ENCODE results near the gene GGACT. TPM values are rescaled to one million over a fixed set of nuclear protein-coding genes. Genes with fewer than 3 reads are reported as not detected.

GGACT gene
- total and polyA plus RNA-seq, 2 experiments from 2014 or later = 0.24 to 1.0 TPM

GRCh38 chr13:100528353-100528752 is 60.2 kb downstream of the GGACT start:
- no peak overlapping the region for H3K4me3 ChIP-seq
- TF ChIP-seq ZNF114 (CRISPR knock-in tag; IDR thresholded peaks at IDR 0.05) (no peak), REST (IDR thresholded peaks at IDR 0.05; ENCODE audit: unreplicated experiment) (no peak), POLR2AphosphoS5 (IDR thresholded peaks at IDR 0.05; ENCODE audit: low read depth) (no peak), NANOG (IDR thresholded peaks at IDR 0.05; ENCODE audit: borderline replicate concordance) (no peak), CTCF (conservative IDR thresholded peaks at IDR 0.05; ENCODE audit: low read depth in 2 of 2) (no peak), ETS1 (IDR thresholded peaks at IDR 0.05) (no peak), CREB1 (CRISPR knock-in tag; IDR thresholded peaks at IDR 0.05; ENCODE audit: low read depth) (no peak), JUNB (IDR thresholded peaks at IDR 0.05; ENCODE audit: unreplicated experiment) (no peak), ZNF331 (CRISPR knock-in tag; IDR thresholded peaks at IDR 0.05; ENCODE audit: low read depth) (no peak), ZNF462 (CRISPR knock-in tag; IDR thresholded peaks at IDR 0.05) (no peak), EZH2 (IDR thresholded peaks at IDR 0.05; ENCODE audit: low read depth, unreplicated experiment) (no peak), STAT1 (IDR thresholded peaks at IDR 0.05; ENCODE audit: unreplicated experiment) (no peak), EZH2phosphoT487 (IDR thresholded peaks at IDR 0.05; ENCODE audit: unreplicated experiment) (no peak)
- Mint-ChIP-seq H3K9me3 (no peaks in the 10 kb centered on the region; the same call in 2 of the 3 replicates), H3K27ac (no peak overlapping the region), H3K4me3 (no peak overlapping the region), H3K36me3 (ENCODE audit: low read depth) (peaks cover 10% of the 10 kb centered on the region; the same call in 2 of the 3 replicates), H3K4me1 (peaks cover 40% of the 10 kb centered on the region), H3K27me3 (ENCODE audit: insufficient read depth, low read depth, poor library complexity) (peaks cover 20% of the 10 kb centered on the region)
- no peak overlapping the region for H3K4me2 ChIP-seq
- H3K27me3 ChIP-seq (ENCODE audit: insufficient read depth) = no peaks in the 10 kb centered on the region
- no peaks in the 10 kb centered on the region for H3K9me2 ChIP-seq (ENCODE audit: insufficient read depth)
- 0 out of 2 replicates have a peak, but pooled peaks cover 5% of the 10 kb centered on the region for H3K36me3 ChIP-seq (ENCODE audit: insufficient read depth)
- no peaks in the 10 kb centered on the region for H3K79me2 ChIP-seq (replicated peaks; ENCODE audit: insufficient read depth)
- peaks cover 4% of the 10 kb centered on the region; the same call in 1 of the 2 replicates for H3F3A ChIP-seq (replicated peaks; ENCODE audit: low read depth)
- no peaks in the 10 kb centered on the region for H4K20me1 ChIP-seq (replicated peaks; ENCODE audit: insufficient read depth)
- no peak for ATAC-seq
- DNase-seq (ENCODE audit: low spot score) = no peak
- peaks cover 28% of the 10 kb centered on the region for H3K4me1 ChIP-seq (ENCODE audit: insufficient read depth)
- H2AFZ ChIP-seq = no peak overlapping the region
- H3K27ac ChIP-seq (ENCODE audit: low read depth) = no peak overlapping the region

All from GM23338 (cell line).